T-helper 9 cell (primary cell): Measurements from ENCODE around the gene SPSB1.

ENCODE experiments used
- DNase-seq: peaks from one replicate; pipeline ENCODE4 v3.0.0-alpha.2; 2020

The SPSB1 gene

DNA sequence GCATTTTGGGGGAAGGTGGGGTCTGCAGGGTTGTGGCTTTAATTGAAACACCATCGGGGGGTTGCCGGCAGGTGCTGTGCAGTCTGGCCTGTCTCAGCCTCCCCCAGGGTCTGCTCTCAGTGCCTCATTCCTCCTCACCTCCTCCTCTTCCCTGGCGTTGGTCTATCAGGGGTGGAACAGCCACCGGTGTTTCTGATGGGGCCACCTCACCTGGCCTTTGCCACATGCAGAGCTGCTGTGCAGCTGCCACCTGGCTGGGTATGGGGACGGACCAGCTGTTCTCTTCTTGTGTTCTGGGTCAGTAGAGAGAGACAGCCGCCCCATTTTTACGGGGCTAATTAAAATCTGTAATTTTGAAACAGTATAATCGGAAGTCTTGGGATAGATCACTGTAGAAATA, 53.9 kb downstream of the SPSB1 start:
- DNase-seq, result no peak

GRCh38 chr1:9347095-9347850, 54.6 kb downstream of the SPSB1 start:
- DNase-seq, result no peak

GRCh38 chr1:9349331-9349851, 56.7 kb downstream of the SPSB1 start:
- DNase-seq, result no peak

DNA sequence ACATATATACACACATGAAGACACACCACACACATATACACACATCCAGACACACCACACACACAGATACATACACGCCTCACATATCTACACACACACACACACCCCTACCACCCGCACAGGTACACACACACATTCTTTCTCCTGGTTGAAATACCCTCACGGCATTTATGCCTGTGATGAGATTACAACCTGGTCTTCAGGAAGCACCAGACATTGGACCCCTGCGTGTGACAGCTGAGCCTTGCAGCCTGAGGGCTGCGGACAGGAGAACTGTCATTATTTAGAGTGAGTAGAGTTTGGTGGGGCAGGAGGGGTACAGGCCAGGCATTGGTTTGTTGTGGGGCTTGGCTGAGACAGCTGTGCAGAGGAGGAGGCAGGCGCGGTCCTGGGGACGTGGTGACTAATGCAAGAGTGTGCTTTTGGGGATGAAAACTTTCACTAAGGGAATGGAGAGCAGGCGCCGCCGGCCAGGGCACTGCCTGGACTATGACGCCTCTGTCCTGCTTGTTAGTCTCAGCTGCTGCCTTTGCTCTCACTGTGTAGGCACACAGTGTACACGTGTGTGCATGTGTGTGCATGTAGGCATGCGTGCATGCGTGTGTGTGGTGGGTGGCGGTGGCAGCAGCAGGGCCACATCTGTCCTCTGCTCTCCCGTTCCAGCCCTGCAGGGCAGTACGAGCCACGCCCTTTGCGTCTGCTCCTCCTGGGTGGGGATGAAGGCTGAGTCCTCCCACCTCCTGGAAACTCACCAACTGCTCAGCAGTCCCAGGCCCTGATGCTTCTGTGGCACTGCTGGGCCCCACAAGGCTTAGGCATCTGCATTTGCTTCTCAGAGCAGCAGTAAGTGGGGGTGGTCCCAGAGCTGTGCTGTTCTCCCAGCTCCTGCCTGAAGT, 57.6 kb downstream of the SPSB1 start:
- DNase-seq, result no peak

DNA sequence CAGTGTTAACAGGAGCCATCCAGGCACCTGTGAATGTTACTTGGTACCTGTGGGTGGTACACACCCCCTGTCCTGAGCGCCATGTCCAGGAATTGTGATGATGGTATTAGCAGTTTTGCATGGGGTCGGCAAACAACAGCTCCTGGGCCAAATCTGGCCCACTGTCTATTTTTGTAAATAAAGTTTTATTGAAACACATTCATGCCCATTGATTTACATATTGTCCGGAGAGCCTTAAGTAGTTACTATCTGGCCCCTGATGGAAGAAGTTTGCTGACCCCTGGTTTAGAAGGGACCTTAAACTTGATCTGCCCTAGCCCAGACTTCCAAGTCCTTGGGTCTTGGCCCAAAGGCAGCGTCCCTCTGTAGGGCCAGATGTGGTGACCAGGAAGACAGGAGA, 58.3 kb downstream of the SPSB1 start:
- DNase-seq, result no peak

DNA sequence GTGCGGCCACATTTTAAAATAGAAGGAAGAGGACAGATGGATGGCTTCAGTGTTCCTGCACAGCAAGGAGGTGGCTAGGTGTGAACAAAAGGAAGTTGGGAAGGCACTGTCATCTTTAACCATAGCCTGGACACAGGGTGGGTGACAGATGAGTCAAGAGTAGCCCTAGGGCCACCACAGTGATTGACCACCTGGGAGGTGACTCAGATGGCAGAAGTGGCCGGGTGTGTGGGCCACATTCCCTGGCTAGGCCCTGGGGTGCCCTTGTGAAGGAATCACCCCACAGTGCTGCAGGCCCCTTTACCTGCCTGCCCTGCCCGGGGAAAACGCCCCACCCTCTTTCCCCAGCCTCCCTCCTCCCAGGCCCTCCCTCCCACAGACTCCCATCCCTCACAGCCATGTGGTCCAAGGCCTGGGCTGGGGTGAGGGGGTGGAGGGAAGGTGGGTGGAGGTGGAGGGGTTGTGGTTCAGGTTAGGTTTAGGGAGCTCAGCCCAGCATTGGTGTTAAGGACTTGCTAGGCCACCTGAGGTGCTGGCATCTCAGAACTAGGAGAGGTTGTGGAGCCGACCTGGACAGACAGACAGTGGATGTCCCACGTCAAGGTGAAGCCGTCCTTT, 59.1 kb downstream of the SPSB1 start:
- no peak for DNase-seq

- DNase-seq, result no peak
Measured at GRCh38 chr1:9352377-9353134, 59.9 kb downstream of the SPSB1 start.

DNA sequence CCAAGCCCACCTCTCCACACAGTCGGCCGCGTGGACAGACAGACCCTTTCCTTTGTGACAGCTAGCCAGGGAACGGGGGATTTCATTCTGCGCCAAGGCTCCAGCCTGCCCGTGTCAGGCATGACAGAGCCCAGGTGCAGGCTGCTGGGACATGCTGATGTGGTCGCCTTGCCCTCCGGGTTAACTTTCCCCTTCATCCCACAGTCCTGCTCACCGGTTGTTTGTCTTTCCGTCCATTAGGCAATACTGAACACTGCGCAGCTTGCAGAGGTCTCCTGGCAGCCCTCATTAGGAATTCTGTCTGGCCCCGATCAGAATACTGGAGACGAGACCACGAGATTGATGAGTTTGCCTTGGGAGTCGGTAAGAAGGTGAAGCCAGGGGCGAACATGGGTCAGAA, 62.8 kb downstream of the SPSB1 start:
- no peak for DNase-seq

DNA sequence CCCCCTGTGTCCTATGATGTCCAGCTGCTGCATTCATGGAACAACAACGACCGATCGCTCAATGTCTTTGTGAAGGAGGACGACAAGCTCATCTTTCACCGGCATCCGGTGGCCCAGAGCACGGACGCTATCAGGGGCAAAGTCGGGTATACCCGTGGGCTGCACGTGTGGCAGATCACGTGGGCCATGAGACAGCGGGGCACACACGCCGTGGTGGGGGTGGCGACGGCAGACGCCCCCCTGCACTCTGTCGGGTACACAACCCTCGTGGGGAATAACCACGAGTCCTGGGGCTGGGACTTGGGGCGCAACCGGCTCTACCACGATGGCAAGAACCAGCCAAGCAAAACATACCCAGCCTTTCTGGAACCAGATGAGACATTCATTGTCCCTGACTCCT, 63.3 kb downstream of the SPSB1 start:
- no peak for DNase-seq

DNA sequence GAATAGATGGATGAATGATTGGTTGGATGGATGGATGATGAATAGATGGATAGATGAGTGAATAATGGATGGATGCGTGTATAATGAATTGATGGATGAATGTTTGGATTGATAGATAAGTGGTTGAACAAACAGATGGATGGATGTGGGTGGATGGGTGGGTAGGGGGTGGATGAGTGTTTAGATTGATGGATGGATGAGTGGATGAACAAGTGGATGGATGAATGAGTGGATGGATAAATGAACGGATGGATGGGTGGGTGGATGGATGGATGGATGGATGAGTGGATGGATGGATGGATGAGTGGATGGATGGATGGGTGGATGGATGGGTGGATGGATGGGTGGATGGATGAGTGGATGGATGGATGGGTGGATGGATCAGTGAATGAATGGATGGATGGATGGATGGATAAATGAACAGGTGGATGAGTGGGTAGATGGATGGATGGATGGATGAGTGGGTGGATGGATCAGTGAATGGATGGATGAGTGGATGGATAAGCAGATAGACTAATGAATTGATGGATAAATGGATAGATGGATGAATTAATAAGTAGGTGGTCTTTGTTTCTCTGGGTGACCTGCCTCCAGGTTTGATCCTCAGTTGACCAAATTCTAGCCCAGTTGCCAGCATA, 64.3 kb downstream of the SPSB1 start:
- DNase-seq, result no peak

- no peak for DNase-seq
Measured at GRCh38 chr1:9357958-9358357, 65.3 kb downstream of the SPSB1 start.

DNA sequence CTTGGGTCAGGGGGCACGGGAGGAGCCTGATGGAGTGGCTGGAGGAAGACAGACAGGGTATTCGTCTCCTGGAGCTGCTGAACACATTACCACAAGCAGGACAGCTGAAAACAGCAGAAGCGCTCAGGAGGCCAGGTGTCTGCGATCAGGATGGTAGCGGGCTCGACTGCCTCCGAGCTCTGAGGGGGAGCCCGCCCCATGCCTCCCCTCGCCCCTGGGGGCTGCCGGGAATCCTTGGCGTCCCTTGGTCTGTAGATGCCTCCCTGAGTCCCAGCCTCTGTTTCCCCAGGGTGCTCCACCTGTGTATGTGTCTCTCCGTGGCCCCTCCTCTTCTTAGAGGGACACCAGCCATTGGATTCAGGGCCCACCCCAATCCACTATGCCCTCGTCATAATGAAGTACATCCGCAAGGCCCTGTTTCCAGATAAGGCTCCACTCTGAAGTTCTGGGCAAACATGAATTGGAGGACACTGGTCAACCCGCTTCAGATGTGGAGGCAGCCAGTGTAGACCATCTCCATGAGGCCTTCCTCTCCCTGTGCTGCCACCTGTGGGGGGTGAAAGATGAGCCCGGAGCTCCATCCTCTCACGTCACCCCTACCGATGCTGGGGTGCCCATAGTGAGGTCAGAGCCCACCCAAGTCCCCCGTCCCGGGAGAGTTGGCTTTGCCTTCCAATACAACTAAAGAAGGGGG, 67.8 kb downstream of the SPSB1 start:
- no peak for DNase-seq

DNA sequence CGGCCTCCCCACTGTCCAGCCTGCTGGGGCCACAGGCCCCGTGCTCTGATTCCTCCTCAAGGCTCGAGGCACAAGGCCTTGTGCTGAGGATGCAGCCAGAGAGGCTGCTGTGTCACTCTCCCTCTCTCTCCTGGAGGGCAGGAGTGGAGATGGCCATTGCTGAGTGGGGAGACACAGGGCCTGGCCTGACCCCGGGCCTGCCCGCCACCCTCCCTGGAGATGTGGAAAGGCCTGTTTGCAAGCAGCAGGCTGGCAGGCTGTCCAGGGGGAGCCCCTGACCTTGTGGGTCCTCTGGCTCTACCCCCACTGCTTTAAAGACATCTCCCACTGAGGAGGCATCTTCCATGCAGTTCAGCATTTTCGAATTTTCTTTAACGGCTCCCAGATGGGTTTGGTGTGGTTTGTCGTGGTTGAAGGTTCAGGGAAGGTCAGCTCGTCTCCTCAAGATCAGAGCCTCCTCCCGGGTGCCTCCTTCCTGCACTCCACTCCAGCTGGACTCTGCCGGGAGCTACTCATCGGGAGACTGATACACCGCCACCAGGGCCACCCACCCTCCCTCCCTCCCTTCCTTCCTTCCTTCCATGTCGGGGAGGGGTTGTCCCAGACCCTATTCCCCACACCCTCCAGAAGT, 69.1 kb downstream of the SPSB1 start:
- DNase-seq, result no peak

DNA sequence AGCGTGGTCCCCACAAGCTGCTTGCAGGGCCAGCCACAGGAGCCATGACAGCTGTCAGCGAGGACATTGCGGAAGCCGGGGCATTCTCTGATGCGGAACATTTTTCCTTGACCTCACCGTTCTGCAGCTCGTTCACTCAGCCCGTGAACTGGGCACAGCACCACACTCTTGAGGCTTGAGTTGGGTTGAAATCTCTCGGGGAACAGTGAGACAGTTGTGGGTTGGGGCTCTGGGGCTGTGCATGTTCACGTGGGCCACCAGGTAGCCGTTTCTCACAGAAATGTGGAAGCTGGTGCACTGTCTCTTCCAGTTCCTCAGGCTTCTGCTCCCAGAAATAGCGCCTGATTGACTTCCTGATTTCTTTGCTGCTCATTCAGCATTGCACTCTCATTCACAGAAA, 69.8 kb downstream of the SPSB1 start:
- no peak for DNase-seq

DNA sequence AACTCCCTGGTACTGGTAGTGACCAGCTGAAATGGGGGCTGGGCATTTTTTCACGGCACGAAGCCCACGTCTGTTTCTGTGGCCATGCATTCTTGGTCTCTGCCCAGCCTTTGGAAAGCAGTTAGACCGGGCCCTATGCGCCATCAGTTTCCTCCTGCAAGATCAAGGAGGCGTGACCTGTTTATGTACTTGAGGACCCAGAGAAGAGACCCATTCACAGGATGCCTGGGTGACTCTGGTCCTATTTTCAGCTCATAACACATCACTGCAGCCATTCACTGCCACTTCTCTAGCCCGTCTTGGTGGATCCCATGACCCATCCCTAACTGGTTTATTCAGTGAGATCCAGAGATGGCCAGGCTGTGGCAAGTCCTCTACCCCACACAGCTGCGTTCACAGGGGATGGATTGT, 70.4 kb downstream of the SPSB1 start:
- DNase-seq, result no peak

DNA sequence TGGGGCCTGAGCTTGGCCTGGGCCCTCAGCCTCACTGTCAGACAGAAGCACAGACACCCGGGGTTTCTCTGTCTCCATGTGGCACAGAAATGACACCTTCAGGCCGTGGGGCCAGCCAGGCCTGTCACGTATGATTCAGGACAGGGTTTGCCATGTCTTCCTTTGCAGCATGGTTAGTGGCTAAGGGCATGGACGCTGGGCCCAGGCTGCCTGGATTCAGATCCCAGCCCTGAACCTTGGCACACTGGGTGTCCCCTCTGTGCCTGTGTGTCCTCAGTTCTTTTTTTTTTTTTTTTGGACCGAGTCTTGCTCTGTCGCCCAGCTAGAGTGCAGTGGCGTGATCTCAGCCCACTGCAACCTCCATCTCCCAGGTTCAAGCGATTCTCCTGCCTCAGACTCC, 73.6 kb downstream of the SPSB1 start:
- no peak for DNase-seq

GRCh38 chr1:9366943-9367780, 74.5 kb downstream of the SPSB1 start:
- no peak for DNase-seq

DNA sequence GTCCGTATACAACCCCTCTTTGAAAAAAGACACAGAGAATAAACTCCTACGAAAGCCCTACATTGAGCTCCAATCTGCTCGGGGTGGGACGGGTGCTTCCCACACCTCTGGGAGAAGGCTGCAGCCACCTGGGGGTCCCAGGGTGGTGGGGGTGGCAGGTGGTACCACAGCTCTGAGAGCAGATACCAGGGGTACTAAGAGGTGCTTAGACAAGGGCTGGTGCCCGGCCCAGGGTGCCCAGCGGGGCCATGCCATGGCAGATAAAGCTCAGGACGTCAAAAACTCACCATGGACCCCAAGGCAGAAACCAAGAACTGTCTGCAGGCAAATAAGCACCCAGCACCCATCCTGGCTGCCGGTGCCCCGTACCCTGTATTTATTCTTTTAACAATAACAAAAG, 75.1 kb downstream of the SPSB1 start:
- DNase-seq, result no peak

DNA sequence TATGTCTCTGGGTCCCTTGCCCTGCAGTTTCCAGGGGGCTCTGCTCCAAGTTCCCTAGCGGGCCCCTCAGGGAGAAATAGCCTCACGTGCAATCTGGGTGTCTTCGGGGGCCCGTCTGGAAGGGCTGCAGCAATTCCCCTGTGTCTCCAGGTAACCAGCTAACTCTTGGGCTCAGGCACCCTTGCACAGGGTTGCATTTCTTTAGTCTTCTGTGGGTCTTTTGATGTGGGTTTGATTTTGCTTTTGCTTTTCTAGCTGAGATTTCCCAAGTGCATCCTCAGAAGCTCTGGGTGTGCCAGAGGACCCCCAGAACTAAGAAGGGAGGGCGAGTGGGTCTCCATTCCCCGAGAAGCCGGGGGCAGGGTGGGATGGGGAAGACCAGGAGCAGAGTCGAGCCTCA, 75.7 kb downstream of the SPSB1 start:
- no peak for DNase-seq
